T-cell (primary cell): ENCODE data around the gene MACC1. TPM values are rescaled to one million over a fixed set of nuclear protein-coding genes. Genes with fewer than 3 reads are reported as not detected.
"Not testable (repeated sequence)": the region's sequence is repeated elsewhere in the genome, so short reads cannot be mapped to it uniquely, and the experiment has no call there.

Source experiments
- ATAC-seq, 4 experiments: fragments of 200-7000 bp in 3 of 4; fragments of 150-1000 bp in 1 of 4; cut with Tn5 transposase; replicated peaks in 1 of 4; 1 replicate in 3 of 4; 2 replicates in 1 of 4; pipeline ENCODE4 v1.10.0; 2021; ENCODE audit warnings: moderate library complexity in 3 of 4, mild to moderate bottlenecking in 2 of 4, moderate number of reproducible peaks in 1 of 4
- CTCF ChIA-PET, 2 donors: fragments of 300-600 bp; sonication (Branson Sonifier 250); formaldehyde crosslinking; loops; one replicate each; lab custom pipeline; 2022; ENCODE audit warnings: antibody characterized with exemption in 2 of 2; lab: Charles Lee
- POLR2A ChIA-PET, 2 donors: fragments of 300-600 bp; sonication (Branson Sonifier 250); formaldehyde crosslinking; loops; one replicate each; lab custom pipeline; 2022; ENCODE audit warnings: antibody characterized with exemption in 2 of 2; lab: Charles Lee
- DNase-seq, 35 experiments: peaks; one replicate each; pipeline versions ENCODE4 v3.0.0 to v3.0.0-alpha.2; 2013 to 2023
- H3K27ac ChIP-seq: one replicate; pipeline ENCODE4 v1.5.1; 2013; ENCODE audit warnings: low read length
- H3K27me3 ChIP-seq, 2 experiments: replicated peaks in 1 of 2; 1 replicate in 1 of 2; 2 replicates in 1 of 2; pipeline versions ENCODE4 v1.6.1 to v1.7.0; 2013; ENCODE audit warnings: low read length in 1 of 2, mixed read lengths in 1 of 2; ENCODE audit not compliant: control insufficient read depth in 2 of 2, insufficient read depth in 2 of 2; ENCODE audit errors: extremely low read depth in 1 of 2
- H3K36me3 ChIP-seq, 2 donors: 1 replicate in 1 of 2; 2 replicates in 1 of 2; pipeline versions ENCODE4 v1.6.1 to v1.7.0; 2013; ENCODE audit warnings: low read length in 1 of 2; ENCODE audit not compliant: control insufficient read depth in 2 of 2, insufficient read depth in 1 of 2; ENCODE audit errors: extremely low read depth in 1 of 2
- H3K4me1 ChIP-seq, 2 experiments: 1 replicate in 1 of 2; 2 replicates in 1 of 2; pipeline versions ENCODE4 v1.6.1 to v1.7.0; 2013; ENCODE audit warnings: low read length in 2 of 2, mixed read lengths in 1 of 2; ENCODE audit not compliant: insufficient read depth in 2 of 2, control insufficient read depth in 1 of 2; ENCODE audit errors: extremely low read depth in 1 of 2
- H3K4me3 ChIP-seq, 2 donors: 1 replicate in 1 of 2; 2 replicates in 1 of 2; pipeline versions ENCODE4 v1.5.1 to v1.7.0; 2013; ENCODE audit warnings: mild to moderate bottlenecking in 2 of 2, low read length in 1 of 2, moderate library complexity in 1 of 2; ENCODE audit not compliant: control insufficient read depth in 1 of 2; ENCODE audit errors: extremely low read depth in 1 of 2
- H3K9me3 ChIP-seq: 2 replicates; pipeline ENCODE4 v1.7.0; 2013
- H3K27ac Mint-ChIP-seq, 2 donors: one replicate each; pipeline ENCODE4 v1.8.0; 2020 to 2021; ENCODE audit warnings: mild to moderate bottlenecking in 2 of 2, mixed read lengths in 2 of 2
- H3K27me3 Mint-ChIP-seq, 2 donors: one replicate each; pipeline ENCODE4 v1.8.0; 2021 to 2022; ENCODE audit warnings: mixed read lengths in 2 of 2
- H3K36me3 Mint-ChIP-seq: one replicate; pipeline ENCODE4 v1.8.0; 2021; ENCODE audit warnings: mixed read lengths
- H3K4me1 Mint-ChIP-seq, 3 donors: one replicate each; pipeline ENCODE4 v1.8.0; 2020 to 2022; ENCODE audit warnings: mixed read lengths in 3 of 3, mild to moderate bottlenecking in 1 of 3
- H3K4me3 Mint-ChIP-seq, 3 donors: one replicate each; pipeline ENCODE4 v1.8.0; 2020 to 2022; ENCODE audit warnings: mild to moderate bottlenecking in 3 of 3, mixed read lengths in 3 of 3, moderate library complexity in 3 of 3
- H3K9me3 Mint-ChIP-seq, 3 donors: one replicate each; pipeline ENCODE4 v1.8.0; 2020 to 2022; ENCODE audit warnings: mixed read lengths in 3 of 3
- WGBS: methylation state at CpG from one replicate; pipeline ENCODE4 v1.1.5; 2013; ENCODE audit warnings: missing lambda C conversion rate; ENCODE audit not compliant: insufficient coverage; 5-methylcytosine and 5-hydroxymethylcytosine counted together
- total RNA-seq, 35 experiments: library from RNA in 6 of 35; stranded (reverse) in 6 of 35; fragments of 120-200 nt in 1 of 35; gene quantifications; one replicate each; pipeline versions ENCODE4 v1.2.1 to v1.2.4 and lab custom pipeline; 2013 to 2026

Gene MACC1
- total RNA-seq, 5 donors from 2014 or later (not counting 1 experiment from before 2014, with no cell fraction given), result 0.19 to 0.50 (median 0.39) TPM

DNA sequence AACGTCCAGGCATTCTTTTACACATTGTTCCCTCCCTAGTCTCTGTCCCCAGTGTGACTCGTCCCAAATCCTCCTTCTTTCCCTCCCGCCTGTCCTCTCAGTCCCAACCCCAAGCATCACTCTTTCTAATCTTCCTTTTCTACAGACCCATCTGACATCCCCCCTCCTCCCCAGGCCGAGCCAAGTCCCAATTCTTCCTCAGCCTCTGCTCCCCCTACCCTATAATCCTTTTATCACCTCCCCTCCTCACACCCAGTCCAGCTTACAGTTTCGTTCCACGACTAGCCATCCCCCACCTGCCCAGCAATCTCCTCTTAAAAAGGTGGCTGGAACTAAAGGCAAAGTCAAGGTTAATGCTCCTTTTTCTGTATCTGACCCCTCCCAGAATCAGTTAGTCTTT lies 95.1 kb downstream of the MACC1 start:
- no peaks in the 10 kb centered on the region for H3K4me1 Mint-ChIP-seq
- Histone ChIP-seq H3K4me3 (no peak overlapping the region), H3K27ac (no peak overlapping the region), H3K4me1 (no peaks in the 10 kb centered on the region), H3K27me3 (no peaks in the 10 kb centered on the region), H3K36me3 (no peaks in the 10 kb centered on the region), H3K9me3 (no peaks in the 10 kb centered on the region)
- no peak overlapping the region for H3K4me3 Mint-ChIP-seq
- no peaks in the 10 kb centered on the region for H3K27me3 Mint-ChIP-seq
- ChIA-PET CTCF (no interaction called here), POLR2A (no interaction called here)
- DNase-seq, result no peak
- 79% methylated on average over 6 of the region's 6 CpGs for WGBS
- no peak overlapping the region for H3K27ac Mint-ChIP-seq
- H3K36me3 Mint-ChIP-seq, result no peaks in the 10 kb centered on the region
- peaks cover 0 to 7% (median 3%) of the 10 kb centered on the region in 3 donors for H3K9me3 Mint-ChIP-seq
- no peak for ATAC-seq

DNA sequence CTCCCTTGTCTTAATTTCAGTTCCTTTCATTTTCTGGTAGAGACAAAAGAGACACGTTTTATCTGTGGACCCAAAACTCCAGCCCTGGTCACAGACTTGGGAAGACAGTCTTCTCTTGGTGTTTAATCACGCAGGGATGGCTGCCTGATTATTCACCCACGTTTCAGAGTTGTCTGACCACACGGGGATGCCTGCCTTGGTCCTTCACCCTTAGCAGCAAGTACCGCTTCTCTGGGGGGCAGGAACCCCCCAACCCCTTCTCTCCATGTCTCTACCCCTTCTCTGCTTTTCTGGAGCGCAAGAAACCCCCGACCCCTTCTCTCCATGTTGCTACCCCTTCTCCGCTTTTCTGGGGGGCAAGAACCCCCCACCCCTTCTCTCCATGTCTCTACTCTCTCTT lies 95.8 kb downstream of the MACC1 start:
- no peaks in the 10 kb centered on the region for H3K27me3 Mint-ChIP-seq
- ChIA-PET CTCF (no interaction called here), POLR2A (no interaction called here)
- WGBS, result 76% methylated on average over 7 of the region's 8 CpGs
- H3K4me3 Mint-ChIP-seq, result no peak overlapping the region
- Histone ChIP-seq H3K4me1 (no peaks in the 10 kb centered on the region), H3K27ac (no peak overlapping the region), H3K4me3 (no peak overlapping the region), H3K27me3 (no peaks in the 10 kb centered on the region), H3K36me3 (no peaks in the 10 kb centered on the region), H3K9me3 (no peaks in the 10 kb centered on the region)
- no peaks in the 10 kb centered on the region for H3K36me3 Mint-ChIP-seq
- no peaks in the 10 kb centered on the region for H3K4me1 Mint-ChIP-seq
- no peak for DNase-seq
- no peak for ATAC-seq
- H3K27ac Mint-ChIP-seq, result no peak overlapping the region
- H3K9me3 Mint-ChIP-seq, result peaks cover 0 to 3% (median 3%) of the 10 kb centered on the region in 3 donors

DNA sequence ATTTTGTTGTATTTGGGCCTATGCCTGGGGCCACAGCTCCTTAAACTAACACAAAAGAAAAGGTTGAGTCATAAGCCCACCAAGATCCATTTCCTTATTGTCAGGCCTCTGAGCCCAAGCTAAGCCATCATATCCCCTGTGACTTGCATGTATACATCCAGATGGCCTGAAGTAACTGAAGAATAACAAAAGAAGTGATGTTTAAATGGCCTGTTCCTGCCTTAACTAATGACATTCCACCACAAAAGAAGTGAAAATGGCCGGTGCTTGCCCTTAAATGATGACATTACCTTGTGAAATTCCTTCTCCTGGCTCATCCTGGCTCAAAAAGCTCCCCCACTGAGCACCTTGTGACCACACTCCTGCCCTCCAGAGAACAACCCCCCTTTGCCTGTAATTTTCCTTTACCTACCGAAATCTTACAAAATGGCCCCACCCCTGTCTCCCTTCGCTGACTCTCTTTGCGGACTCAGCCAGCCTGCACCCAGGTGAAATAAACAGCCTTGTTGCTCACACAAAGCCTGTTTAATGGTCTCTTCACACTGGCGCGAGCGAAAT lies 96.5 kb downstream of the MACC1 start:
- H3K9me3 Mint-ChIP-seq, H3K4me1 ChIP-seq, CTCF ChIA-PET, H3K27me3 ChIP-seq, H3K4me1 Mint-ChIP-seq, H3K9me3 ChIP-seq, H3K4me3 ChIP-seq, H3K27ac Mint-ChIP-seq, ATAC-seq, H3K27ac ChIP-seq, POLR2A ChIA-PET, H3K36me3 ChIP-seq, H3K4me3 Mint-ChIP-seq, H3K27me3 Mint-ChIP-seq, DNase-seq, H3K36me3 Mint-ChIP-seq: not testable (repeated sequence)
- WGBS, result 91% methylated on average over 7 of the region's 7 CpGs

DNA sequence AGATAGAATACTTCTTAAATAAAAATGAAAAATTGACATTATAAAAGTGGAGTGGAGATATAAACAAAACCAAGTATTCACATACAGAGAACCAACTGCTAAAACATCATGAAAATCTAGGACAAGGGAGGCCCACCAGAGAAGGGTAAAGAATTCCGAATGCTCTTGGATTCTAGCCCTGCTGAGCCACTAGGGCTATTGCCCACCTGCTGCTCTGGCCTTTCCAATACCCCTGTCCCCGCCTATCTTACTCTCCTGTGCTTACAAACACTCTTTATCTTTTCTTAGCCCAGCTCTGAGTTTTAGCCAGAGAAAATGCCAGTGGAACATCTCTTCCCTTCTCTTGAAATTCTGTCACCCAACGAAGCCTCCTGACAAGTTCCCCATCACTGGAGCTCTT lies 100.3 kb downstream of the MACC1 start:
- peaks cover 3 to 8% (median 3%) of the 10 kb centered on the region in 3 donors for H3K4me1 Mint-ChIP-seq
- H3K36me3 Mint-ChIP-seq, result no peaks in the 10 kb centered on the region
- Histone ChIP-seq H3K9me3 (no peaks in the 10 kb centered on the region), H3K4me1 (no peaks in the 10 kb centered on the region), H3K27me3 (no peaks in the 10 kb centered on the region), H3K36me3 (no peaks in the 10 kb centered on the region), H3K4me3 (no peak overlapping the region), H3K27ac (no peak overlapping the region)
- H3K27ac Mint-ChIP-seq, result no peak overlapping the region
- ATAC-seq (no peak), DNase-seq (no peak)
- no peaks in the 10 kb centered on the region for H3K27me3 Mint-ChIP-seq
- POLR2A ChIA-PET, result no interaction called here
- no peak overlapping the region for H3K4me3 Mint-ChIP-seq
- CTCF ChIA-PET, result no interaction called here
- peaks cover 0 to 3% (median 2%) of the 10 kb centered on the region in 3 donors for H3K9me3 Mint-ChIP-seq
- WGBS, result 88% methylated on average over 3 of the region's 3 CpGs

DNA sequence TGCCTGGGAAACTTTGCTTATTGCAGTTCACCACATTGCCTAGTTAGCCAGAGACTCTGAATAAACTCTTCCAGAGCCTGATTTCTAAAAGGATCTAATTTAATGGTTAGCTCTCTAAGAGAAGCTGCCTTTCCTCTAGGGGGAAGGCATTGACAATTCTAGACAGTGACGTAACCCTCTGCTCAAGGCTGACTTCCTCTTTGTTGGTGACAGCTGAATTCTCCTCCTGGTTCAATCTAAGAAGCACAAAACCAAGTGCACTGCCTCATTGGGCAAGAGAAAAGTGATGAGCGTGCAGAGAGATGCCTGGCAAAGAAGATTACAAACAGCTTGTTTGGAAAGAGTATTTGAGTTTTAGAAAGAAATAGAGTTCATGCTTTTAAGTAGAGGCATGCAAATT lies 102.7 kb downstream of the MACC1 start:
- Mint-ChIP-seq H3K36me3 (no peaks in the 10 kb centered on the region), H3K27me3 (no peaks in the 10 kb centered on the region), H3K4me3 (no peak overlapping the region), H3K4me1 (peaks cover 3 to 8% (median 3%) of the 10 kb centered on the region in 3 donors), H3K27ac (no peak overlapping the region), H3K9me3 (no peaks in the 10 kb centered on the region)
- DNase-seq (peak in 4 of 35 experiments; percentile 0 to 18 (median 3)), ATAC-seq (peak in 1 of 4 experiments; percentile 58)
- no peaks in the 10 kb centered on the region for H3K4me1 ChIP-seq
- no peak overlapping the region for H3K27ac ChIP-seq
- H3K4me3 ChIP-seq, result no peak overlapping the region
- ChIA-PET CTCF (no interaction called here), POLR2A (no interaction called here)
- no peaks in the 10 kb centered on the region for H3K9me3 ChIP-seq
- H3K27me3 ChIP-seq, result no peaks in the 10 kb centered on the region
- H3K36me3 ChIP-seq, result no peaks in the 10 kb centered on the region
- WGBS, result 33% methylated on average over 1 of the region's 2 CpGs

DNA sequence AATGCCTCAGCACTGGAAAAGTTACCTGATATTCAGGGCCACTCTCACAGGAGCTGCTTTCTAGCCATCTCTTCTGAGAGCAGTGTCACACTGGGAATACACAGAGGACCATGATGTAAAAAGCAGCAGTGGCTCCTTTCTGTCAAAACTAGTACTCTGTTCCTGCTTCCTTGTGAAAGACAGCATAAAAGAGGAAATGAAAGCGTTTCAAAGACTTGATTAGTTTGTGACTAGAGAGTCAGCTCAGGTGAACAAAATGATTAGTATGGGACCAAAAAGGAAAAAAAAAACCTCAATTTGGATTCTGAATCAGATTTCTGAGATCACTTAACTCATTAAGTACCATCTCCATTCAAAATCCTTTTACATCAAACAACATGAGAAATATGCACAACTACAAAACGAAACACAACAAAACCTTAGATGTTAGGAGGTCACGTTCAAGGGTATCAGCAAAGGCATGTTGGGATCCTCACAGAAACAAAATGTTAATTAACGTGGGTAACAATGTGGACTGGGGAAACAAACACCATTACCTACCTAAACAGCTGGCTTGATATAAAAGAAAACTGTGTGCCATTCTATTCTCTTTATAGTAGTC lies 103.7 kb downstream of the MACC1 start:
- H3K27ac ChIP-seq, result no peak overlapping the region
- no peaks in the 10 kb centered on the region for H3K4me1 ChIP-seq
- H3K27ac Mint-ChIP-seq, result no peak overlapping the region
- no peaks in the 10 kb centered on the region for H3K36me3 Mint-ChIP-seq
- no peaks in the 10 kb centered on the region for H3K9me3 Mint-ChIP-seq
- POLR2A ChIA-PET, result no interaction called here
- CTCF ChIA-PET, result interaction anchor here in 1 of 2 donors (0.5 kb wide), 1 partner anchor 1451 kb away, joined by 4 read pairs; no protein-coding TSS in a partner anchor
- H3K27me3 ChIP-seq, result no peaks in the 10 kb centered on the region
- WGBS, result 30% methylated on average over 2 of the region's 4 CpGs
- no peaks in the 10 kb centered on the region for H3K36me3 ChIP-seq
- ATAC-seq (no peak), DNase-seq (no peak)
- no peaks in the 10 kb centered on the region for H3K9me3 ChIP-seq
- no peak overlapping the region for H3K4me3 ChIP-seq
- H3K27me3 Mint-ChIP-seq, result no peaks in the 10 kb centered on the region
- peaks cover 3 to 8% (median 3%) of the 10 kb centered on the region in 3 donors for H3K4me1 Mint-ChIP-seq
- H3K4me3 Mint-ChIP-seq, result no peak overlapping the region
